ENCODE data around the gene ATG5.

DNA sequence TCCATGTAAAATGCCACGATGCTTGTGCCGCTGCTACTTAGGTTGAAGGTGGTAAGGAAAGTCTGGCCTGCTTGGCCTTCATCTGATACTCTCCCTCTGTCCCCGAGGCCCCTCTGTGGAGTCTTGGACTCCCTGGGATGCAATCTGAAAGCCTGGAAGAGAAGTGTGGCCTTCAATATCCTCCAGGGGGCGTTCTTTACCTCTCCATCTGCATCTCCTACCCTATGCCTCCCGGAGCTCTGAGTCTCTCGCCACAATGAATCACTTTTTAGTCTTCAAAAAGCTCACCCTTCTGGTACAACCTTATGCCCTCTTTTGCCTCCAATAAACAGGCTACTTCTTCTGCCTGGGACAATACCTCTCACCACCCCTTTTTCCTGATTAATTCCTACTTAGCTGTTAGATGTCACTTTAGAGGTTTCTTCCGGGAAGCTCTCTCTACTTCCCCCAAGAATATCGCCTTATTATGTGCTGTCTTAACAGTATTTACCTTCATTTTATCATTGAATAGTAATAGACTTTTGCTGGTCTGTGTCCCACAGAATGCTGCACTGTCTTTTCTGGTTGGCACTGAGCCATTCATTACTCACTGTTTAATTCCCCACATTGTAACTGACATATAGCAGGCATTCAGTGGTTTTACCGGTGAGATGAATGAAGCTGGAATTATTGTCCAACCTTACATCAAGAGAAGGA lies 13.9 kb upstream of the ATG5 start:
- TF ChIP-seq, protein P1, sequence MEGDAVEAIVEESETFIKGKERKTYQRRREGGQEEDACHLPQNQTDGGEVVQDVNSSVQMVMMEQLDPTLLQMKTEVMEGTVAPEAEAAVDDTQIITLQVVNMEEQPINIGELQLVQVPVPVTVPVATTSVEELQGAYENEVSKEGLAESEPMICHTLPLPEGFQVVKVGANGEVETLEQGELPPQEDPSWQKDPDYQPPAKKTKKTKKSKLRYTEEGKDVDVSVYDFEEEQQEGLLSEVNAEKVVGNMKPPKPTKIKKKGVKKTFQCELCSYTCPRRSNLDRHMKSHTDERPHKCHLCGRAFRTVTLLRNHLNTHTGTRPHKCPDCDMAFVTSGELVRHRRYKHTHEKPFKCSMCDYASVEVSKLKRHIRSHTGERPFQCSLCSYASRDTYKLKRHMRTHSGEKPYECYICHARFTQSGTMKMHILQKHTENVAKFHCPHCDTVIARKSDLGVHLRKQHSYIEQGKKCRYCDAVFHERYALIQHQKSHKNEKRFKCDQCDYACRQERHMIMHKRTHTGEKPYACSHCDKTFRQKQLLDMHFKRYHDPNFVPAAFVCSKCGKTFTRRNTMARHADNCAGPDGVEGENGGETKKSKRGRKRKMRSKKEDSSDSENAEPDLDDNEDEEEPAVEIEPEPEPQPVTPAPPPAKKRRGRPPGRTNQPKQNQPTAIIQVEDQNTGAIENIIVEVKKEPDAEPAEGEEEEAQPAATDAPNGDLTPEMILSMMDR (IDR thresholded peaks at IDR 0.05): peak; percentile 88
- no peak for TF ChIP-seq ZFX (IDR thresholded peaks at IDR 0.05; ENCODE audit: borderline replicate concordance)
